Activated naive CD4-positive, alpha-beta T cell treated with anti-CD3 and anti-CD28 coated beads for 36 hours (primary cell): ENCODE measurements around the gene CSRP3. TPM values are rescaled to one million over a fixed set of nuclear protein-coding genes. Genes with fewer than 3 reads are reported as not detected.

Experiments
- CTCF ChIA-PET: fragments of 350-600 bp; sonication (Branson Sonifier 250); formaldehyde crosslinking; loops from one replicate; lab custom pipeline; 2021; ENCODE audit warnings: antibody characterized with exemption; lab: Charles Lee
- DNase-seq: peaks from one replicate; pipeline ENCODE4 v3.0.0-alpha.2; 2020
- H3K27ac Mint-ChIP-seq: one replicate; pipeline ENCODE4 v1.8.0; 2021; ENCODE audit warnings: mild to moderate bottlenecking, mixed read lengths
- H3K27me3 Mint-ChIP-seq: one replicate; pipeline ENCODE4 v1.8.0; 2021; ENCODE audit warnings: low read depth, mixed read lengths
- H3K36me3 Mint-ChIP-seq: one replicate; pipeline ENCODE4 v1.8.0; 2021; ENCODE audit warnings: low read depth, mixed read lengths
- H3K4me1 Mint-ChIP-seq: one replicate; pipeline ENCODE4 v1.8.0; 2021; ENCODE audit warnings: low read depth, mixed read lengths
- H3K4me3 Mint-ChIP-seq: one replicate; pipeline ENCODE4 v1.8.0; 2021; ENCODE audit warnings: mild to moderate bottlenecking, moderate library complexity, mixed read lengths
- H3K9me3 Mint-ChIP-seq: one replicate; pipeline ENCODE4 v1.8.0; 2021; ENCODE audit warnings: mixed read lengths
- intact Hi-C: fragments of 100-400 bp; cut with micrococcal nuclease; formaldehyde crosslinking; loops from one replicate; pipeline ENCODE4 v1.15.1; 2023
- total RNA-seq, 2 experiments: library from RNA; stranded (reverse); gene quantifications; one replicate each; pipeline ENCODE4 v1.2.3, GENCODE V29; 2021

Gene CSRP3
- total RNA-seq, 2 experiments from 2014 or later, result not detected

DNA sequence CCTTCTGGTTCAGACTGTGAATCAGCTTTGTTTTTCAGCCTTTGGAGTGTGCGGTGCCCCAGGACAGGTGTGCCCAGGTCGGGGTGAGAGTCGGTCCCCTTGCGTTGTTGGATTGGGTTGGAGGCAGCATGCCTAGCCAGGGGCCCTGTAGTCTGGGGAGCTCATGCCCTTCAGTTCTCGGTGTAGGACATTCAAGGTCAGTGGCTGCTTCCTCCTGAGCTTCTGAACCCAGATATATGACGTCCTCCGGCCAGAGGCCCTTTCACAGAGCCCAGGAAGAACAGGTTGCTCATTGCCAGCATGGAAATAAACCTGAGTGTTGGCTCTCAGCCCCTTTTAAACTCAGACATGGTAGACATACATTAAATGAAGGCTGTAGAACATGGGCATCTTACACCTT lies 2.7 kb downstream of the CSRP3 start:
- H3K27me3 Mint-ChIP-seq, result peaks cover 5% of the 10 kb centered on the region
- intact Hi-C loops, result no loop called here
- H3K4me1 Mint-ChIP-seq, result no peaks in the 10 kb centered on the region
- H3K36me3 Mint-ChIP-seq, result no peaks in the 10 kb centered on the region
- CTCF ChIA-PET, result no interaction called here
- H3K9me3 Mint-ChIP-seq, result no peaks in the 10 kb centered on the region
- no peak overlapping the region for H3K27ac Mint-ChIP-seq
- no peak overlapping the region for H3K4me3 Mint-ChIP-seq
- no peak for DNase-seq

DNA sequence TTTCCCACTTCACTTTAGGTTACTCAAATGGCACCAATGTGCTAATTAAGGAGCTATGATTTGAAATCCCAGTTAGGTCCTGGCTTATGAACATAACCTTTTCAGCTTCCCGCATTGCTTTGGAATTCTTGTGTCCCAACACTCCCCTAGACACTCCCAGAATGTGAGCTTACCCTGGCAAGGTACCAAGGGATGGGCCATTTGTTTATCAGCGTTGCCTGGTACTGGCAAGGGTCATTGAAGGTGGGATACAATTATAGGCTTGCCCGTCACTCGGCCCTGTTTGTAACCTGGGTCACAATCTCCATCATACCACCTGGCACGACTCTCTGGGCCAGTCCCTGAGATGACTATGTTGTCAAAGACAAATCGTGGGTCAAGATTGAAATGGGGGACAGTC lies 5.4 kb downstream of the CSRP3 start:
- H3K27ac Mint-ChIP-seq, result no peak overlapping the region
- no peak for DNase-seq
- H3K4me3 Mint-ChIP-seq, result no peak overlapping the region
- no peaks in the 10 kb centered on the region for H3K4me1 Mint-ChIP-seq
- no peaks in the 10 kb centered on the region for H3K36me3 Mint-ChIP-seq
- intact Hi-C loops, result no loop called here
- CTCF ChIA-PET, result interaction anchor here (0.6 kb wide), 1 partner anchor 346 kb away, joined by 3 read pairs; no protein-coding TSS in a partner anchor
- no peaks in the 10 kb centered on the region for H3K9me3 Mint-ChIP-seq
- H3K27me3 Mint-ChIP-seq, result peaks cover 5% of the 10 kb centered on the region

DNA sequence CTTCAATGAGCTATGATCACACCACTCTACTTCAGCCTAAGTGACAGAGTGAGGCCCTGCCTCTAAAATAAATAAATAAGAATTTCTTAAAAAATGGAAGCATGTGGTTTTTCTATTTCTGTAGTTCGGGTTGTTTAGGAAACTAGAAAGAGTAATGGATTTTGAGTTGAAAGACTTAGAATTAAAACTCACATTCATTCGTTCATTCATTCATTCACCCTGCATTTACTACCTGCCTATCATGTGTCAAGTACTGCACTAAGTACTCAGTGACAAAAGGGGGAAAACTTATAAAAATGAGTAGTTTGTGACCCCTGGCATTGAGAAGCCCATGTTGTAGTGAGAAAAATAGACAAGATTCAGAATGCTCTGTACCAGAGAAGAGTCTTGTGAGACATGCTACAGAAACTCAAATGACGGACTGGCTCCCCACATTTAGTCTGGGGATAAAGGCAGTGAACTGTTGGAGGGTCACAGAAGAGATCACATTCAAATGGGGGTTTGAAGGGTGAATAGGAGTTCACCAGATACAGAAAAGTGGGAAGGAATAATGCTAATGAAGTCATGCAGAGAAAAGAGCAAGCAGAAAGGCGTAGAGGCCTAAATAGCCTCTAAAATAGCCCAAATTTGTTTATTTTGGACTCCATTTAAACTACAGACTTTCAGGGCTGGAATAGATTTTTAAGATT lies 7.0 kb downstream of the CSRP3 start:
- H3K36me3 Mint-ChIP-seq, result no peaks in the 10 kb centered on the region
- H3K4me3 Mint-ChIP-seq, result no peak overlapping the region
- CTCF ChIA-PET, result interaction anchor here (0.5 kb wide), 1 partner anchor 1157 kb away, joined by 3 read pairs; no protein-coding TSS in a partner anchor
- H3K27me3 Mint-ChIP-seq, result no peaks in the 10 kb centered on the region
- H3K9me3 Mint-ChIP-seq, result no peaks in the 10 kb centered on the region
- H3K27ac Mint-ChIP-seq, result no peak overlapping the region
- intact Hi-C loops, result no loop called here
- DNase-seq, result no peak
- no peaks in the 10 kb centered on the region for H3K4me1 Mint-ChIP-seq

DNA sequence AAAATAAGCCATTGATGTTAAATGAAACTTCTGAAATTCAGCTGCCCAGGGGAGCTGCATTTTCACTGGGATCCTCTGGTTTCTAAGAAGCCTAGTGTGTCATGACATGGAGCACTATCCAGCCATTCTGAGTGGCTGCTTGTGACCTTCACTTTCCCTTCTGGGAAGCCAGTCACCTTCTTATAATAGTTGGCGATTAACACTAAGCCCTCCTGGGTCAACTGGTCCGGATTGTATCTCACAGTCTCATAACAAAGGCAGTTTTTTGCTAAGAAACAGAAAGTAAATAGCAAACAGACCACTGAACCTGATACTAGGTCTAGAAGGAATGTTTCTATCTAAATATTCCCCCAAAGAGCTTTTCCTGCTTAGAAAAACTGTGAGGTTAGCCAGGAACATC lies 7.9 kb downstream of the CSRP3 start:
- no peaks in the 10 kb centered on the region for H3K9me3 Mint-ChIP-seq
- H3K4me1 Mint-ChIP-seq, result no peaks in the 10 kb centered on the region
- H3K27me3 Mint-ChIP-seq, result no peaks in the 10 kb centered on the region
- CTCF ChIA-PET, result interaction anchor here (0.5 to 1.7 kb wide), 2 partner anchors 117 to 1157 kb away, joined by 3 to 5 read pairs; no protein-coding TSS in a partner anchor
- no peaks in the 10 kb centered on the region for H3K36me3 Mint-ChIP-seq
- intact Hi-C loops, result no loop called here
- H3K4me3 Mint-ChIP-seq, result no peak overlapping the region
- H3K27ac Mint-ChIP-seq, result no peak overlapping the region
- DNase-seq, result no peak

DNA sequence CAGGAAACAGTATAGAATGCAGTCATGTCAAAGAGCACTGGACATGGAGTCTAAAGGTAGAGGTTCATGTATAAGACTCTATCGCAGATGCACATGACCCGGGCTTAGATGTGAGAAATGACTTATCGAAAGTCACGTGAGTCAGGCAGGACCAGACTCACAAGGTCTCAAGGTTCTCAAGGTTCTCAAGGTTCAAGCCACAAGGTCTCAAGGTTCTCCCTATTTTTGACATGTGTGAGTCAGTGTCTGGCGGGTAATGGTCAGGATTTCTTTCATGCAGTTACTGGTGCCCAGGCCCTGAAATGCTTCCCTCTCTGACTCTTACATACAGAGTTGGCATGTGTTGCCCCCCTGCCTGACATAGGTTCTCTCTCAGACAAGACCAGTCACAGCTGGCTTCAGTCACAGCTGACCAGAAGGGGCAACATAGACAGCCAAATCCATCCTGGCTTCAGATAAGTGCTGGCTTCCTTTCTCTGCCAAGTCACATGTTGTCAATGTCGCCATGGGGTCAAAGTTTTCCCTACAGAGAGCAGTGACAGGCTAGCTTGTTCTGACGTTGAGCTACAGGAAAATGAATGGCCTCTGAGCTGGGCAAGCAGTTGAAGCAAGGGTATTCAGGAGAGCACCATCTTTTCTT lies 10.1 kb downstream of the CSRP3 start:
- Mint-ChIP-seq H3K27me3 (no peaks in the 10 kb centered on the region), H3K4me1 (no peaks in the 10 kb centered on the region), H3K27ac (no peak overlapping the region), H3K4me3 (no peak overlapping the region), H3K36me3 (no peaks in the 10 kb centered on the region), H3K9me3 (no peaks in the 10 kb centered on the region)
- intact Hi-C loops, result no loop called here
- DNase-seq, result no peak
- CTCF ChIA-PET, result no interaction called here

DNA sequence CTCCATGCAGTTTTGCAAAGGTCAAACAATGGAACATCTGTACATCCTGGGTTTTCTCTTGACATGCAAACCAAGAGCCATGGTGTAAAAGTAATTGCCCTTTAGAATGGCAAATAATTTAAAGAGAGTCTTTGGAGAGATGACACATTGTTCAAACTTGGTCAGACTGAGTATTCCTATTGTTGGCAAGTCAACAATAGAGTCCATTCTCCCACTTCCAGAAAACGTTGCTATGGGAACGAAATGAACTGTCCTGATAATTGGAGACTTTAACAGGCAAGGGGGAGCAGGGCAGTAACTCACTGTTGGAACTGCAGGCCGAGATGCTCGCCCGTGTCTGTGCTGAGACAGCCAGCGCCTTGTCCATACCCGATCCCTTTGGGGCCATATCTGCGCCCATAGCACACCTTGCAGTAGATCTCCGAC lies 13.9 kb downstream of the CSRP3 start:
- H3K4me1 Mint-ChIP-seq, result no peaks in the 10 kb centered on the region
- intact Hi-C loops, result no loop called here
- no peaks in the 10 kb centered on the region for H3K27me3 Mint-ChIP-seq

DNA sequence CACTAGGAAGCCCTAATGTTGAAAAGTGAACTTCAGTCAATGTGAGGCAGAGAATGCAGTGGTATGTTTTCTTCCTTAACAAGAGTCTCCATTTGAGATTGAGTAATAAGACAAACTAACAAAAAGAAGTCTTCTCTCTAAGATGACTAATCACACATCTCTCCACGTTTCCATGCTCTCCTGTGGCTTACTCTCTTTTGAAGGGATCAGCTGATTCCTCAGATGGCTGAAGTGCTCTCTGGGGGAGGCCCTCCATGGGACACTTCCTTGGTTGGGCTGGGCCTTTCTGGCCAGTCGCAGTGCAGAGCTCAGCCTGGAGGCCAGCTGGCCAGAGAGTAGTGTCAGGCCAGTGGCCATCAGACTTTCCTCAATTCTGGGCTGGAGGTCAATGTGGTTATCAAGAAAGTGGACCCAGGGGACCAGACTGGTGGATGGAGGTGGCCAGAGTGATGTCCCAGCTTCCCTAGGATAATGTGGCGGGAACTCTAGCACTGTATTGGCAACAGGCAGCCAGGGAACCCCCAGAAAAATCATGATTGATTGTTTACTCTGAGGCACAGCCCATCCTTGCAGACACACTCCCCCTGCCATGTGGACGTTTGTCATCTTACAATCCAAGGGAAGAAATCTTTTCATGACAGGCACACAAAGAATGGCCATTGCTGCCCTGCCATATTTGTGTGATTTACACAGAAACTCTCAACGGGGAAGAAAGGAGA lies 14.5 kb downstream of the CSRP3 start:
- intact Hi-C loops, result no loop called here
- no peaks in the 10 kb centered on the region for H3K9me3 Mint-ChIP-seq
- no peaks in the 10 kb centered on the region for H3K27me3 Mint-ChIP-seq
- no peaks in the 10 kb centered on the region for H3K36me3 Mint-ChIP-seq
- no peak overlapping the region for H3K4me3 Mint-ChIP-seq
- no peaks in the 10 kb centered on the region for H3K4me1 Mint-ChIP-seq
- CTCF ChIA-PET, result no interaction called here
- no peak overlapping the region for H3K27ac Mint-ChIP-seq
- DNase-seq, result no peak

More for the DNA sequence above, 13.9 kb downstream of the CSRP3 start:
- Mint-ChIP-seq H3K4me3 (no peak overlapping the region), H3K36me3 (no peaks in the 10 kb centered on the region), H3K9me3 (no peaks in the 10 kb centered on the region), H3K27ac (no peak overlapping the region)
- no peak for DNase-seq
- CTCF ChIA-PET, result no interaction called here

DNA sequence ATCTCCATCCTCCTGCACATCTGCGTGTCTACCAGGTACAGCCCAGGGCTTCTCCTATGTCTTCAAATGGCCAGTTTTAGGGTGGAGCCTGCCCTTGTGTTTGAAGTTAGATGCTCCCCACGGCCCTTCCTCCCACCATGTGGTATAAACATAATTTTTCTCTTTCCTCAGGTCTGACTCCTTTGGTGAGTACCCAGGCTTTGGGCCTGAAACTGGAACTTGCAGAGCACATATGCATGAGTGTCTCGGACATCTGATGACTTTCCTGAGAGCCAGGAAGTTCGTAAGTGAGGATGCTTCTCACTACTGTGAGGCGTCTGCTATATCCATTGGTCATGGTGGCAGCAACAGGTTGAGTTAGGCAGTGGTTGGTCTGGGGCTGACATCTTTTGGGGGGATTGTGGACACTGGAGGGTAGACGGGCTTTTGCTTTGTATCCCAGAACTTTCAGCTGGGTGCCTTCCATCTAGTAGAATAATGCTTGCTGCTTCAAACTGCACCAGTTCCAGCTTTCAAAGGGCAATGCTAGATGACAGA lies 16.2 kb downstream of the CSRP3 start:
- intact Hi-C loops, result no loop called here
- Mint-ChIP-seq H3K9me3 (no peaks in the 10 kb centered on the region), H3K27ac (no peak overlapping the region), H3K27me3 (no peaks in the 10 kb centered on the region), H3K4me1 (no peaks in the 10 kb centered on the region), H3K36me3 (no peaks in the 10 kb centered on the region), H3K4me3 (no peak overlapping the region)
- no peak for DNase-seq
- CTCF ChIA-PET, result no interaction called here

DNA sequence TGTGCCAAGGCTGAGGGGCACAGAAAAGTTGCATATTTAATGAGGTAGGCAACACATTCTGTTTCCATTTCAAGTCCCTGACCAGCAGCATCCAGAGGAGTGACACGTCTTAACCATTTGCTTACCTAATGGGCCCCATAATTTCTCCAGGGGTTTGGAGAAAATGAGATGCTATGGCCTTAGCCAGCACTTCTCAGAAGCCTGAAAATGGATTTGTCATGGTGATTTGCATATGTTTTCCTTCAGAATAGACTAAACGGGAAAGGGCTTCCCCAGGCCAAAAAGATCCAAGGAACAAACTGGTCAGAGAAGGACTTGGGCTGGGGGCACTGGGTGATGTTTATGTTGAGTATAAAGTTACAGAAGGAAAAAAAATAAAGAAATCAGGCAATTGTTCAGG lies 16.7 kb downstream of the CSRP3 start:
- H3K4me1 Mint-ChIP-seq, result no peaks in the 10 kb centered on the region
- no peak for DNase-seq
- intact Hi-C loops, result no loop called here
- H3K36me3 Mint-ChIP-seq, result no peaks in the 10 kb centered on the region
- H3K27me3 Mint-ChIP-seq, result no peaks in the 10 kb centered on the region
- no peaks in the 10 kb centered on the region for H3K9me3 Mint-ChIP-seq
- H3K4me3 Mint-ChIP-seq, result no peak overlapping the region
- H3K27ac Mint-ChIP-seq, result no peak overlapping the region
- CTCF ChIA-PET, result no interaction called here

DNA sequence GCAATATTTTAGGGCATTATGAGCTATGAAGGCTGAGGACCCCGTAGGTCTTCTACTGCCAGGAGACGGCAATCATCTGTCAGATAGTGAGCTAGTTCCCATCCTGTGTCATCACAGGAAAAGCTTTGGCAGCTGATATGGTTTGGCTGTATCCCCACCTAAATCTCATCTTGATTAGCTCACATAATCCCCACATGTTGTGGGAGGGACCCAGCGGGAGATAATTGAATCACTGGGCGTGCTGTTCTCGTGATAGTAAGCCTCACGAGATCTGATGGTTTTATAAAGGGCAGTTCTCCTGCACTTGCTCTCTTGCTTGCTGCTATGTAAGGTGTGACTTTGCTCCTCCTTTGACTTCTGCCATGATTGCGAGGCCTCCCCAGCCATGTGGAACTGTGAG lies 18.1 kb downstream of the CSRP3 start:
- no peak for DNase-seq
- Mint-ChIP-seq H3K9me3 (no peaks in the 10 kb centered on the region), H3K4me1 (no peaks in the 10 kb centered on the region), H3K4me3 (no peak overlapping the region), H3K27me3 (no peaks in the 10 kb centered on the region), H3K27ac (no peak overlapping the region), H3K36me3 (no peaks in the 10 kb centered on the region)
- CTCF ChIA-PET, result interaction anchor here (0.6 kb wide), 1 partner anchor 449 kb away, joined by 3 read pairs; no protein-coding TSS in a partner anchor
- intact Hi-C loops, result no loop called here

DNA sequence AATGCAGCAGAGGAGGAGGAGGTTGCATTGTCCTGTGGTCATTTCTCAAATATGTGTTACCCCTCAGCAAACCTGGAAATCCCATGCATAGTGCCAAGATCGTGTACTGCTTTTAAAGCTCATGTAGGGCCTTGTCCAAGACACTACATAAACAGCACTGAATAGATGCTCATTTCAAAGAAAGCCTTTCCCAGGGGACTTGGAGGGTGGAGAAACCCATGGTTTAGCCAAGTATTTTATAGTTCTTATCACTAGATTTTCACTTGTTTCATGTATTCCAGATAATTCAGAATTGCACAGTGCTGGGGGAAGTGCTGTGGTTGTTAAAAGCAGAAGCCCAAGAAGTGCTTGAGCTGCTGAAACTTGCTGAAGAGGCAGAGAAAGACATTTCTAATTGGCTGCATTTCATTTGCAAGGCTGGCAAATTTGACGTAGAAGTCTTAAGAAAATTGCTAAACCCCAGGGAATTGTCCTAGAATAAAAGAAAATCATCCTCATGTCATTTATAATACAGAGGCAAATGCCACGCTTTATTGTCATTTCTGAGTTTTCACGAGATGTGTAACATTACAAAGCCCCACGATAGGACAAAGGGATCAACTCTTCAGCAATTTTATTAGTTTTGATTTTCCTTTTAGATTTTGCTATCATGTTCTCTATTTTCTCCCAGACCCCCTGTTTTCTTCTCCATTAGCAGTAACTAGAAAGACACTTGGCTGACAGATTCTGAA lies 20.1 kb downstream of the CSRP3 start:
- no peak overlapping the region for H3K27ac Mint-ChIP-seq
- no peak overlapping the region for H3K4me3 Mint-ChIP-seq
- intact Hi-C loops, result no loop called here
- H3K9me3 Mint-ChIP-seq, result no peaks in the 10 kb centered on the region
- CTCF ChIA-PET, result interaction anchor here (1.1 kb wide), 1 partner anchor 101 kb away, joined by 3 read pairs; no protein-coding TSS in a partner anchor
- no peaks in the 10 kb centered on the region for H3K27me3 Mint-ChIP-seq
- H3K36me3 Mint-ChIP-seq, result peaks cover 2% of the 10 kb centered on the region
- H3K4me1 Mint-ChIP-seq, result no peaks in the 10 kb centered on the region
- no peak for DNase-seq

DNA sequence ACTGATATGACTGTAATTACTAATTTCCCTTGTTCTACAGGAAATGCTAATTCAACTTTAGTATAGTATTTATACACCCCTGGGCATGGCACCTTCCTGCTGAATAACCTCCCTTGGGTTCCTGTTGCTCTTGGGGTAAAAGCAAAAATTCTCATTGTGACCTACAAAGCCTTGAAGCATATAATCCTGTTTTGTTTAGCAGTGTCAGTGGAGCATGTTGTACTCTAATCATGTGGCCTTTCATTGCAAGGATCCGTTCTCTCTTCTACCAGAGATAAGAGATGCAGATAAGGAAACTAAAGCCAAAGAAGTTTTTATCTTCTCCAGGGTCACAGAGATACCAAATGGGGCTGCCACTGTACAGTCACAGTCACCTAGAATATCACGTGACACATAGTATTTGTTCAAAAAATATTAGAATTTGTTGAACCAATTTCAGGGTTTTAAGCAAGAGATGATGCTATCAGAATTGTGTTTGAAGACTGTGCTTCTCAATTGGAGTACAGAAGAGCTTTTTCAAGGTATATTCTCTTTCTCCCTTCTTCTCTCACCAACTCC lies 25.1 kb downstream of the CSRP3 start:
- Mint-ChIP-seq H3K27ac (no peak overlapping the region), H3K4me1 (no peaks in the 10 kb centered on the region), H3K36me3 (peaks cover 27% of the 10 kb centered on the region), H3K9me3 (no peaks in the 10 kb centered on the region), H3K4me3 (no peak overlapping the region), H3K27me3 (no peaks in the 10 kb centered on the region)
- no peak for DNase-seq
- CTCF ChIA-PET, result no interaction called here
- intact Hi-C loops, result no loop called here
